Esophagus muscularis mucosa (tissue), 3 donors: ENCODE results near the gene LETM1.

Experiments
- CTCF ChIP-seq, 3 experiments: fragments of 200-600 bp in 2 of 3; fragments of 450-650 bp in 1 of 3; sonication (generic) in 2 of 3; IDR thresholded peaks; one replicate each; pipeline ENCODE4 v1.5.1; 2017 to 2019; ENCODE audit warnings: antibody characterized with exemption in 3 of 3, mild to moderate bottlenecking in 2 of 3, moderate library complexity in 1 of 3
- POLR2A ChIP-seq: fragments of 450-650 bp; IDR thresholded peaks from one replicate; pipeline ENCODE4 v1.6.1; 2017; ENCODE audit warnings: antibody characterized with exemption, moderate library complexity, mild to moderate bottlenecking, low read depth
- POLR2AphosphoS5 ChIP-seq, 2 donors: sonication (generic); formaldehyde crosslinking; IDR thresholded peaks; one replicate each; pipeline ENCODE4 v1.6.1; 2017; ENCODE audit warnings: antibody characterized with exemption in 2 of 2

- TF ChIP-seq POLR2A (no peak), CTCF (IDR thresholded peaks at IDR 0.05) (no peak), POLR2AphosphoS5 (IDR thresholded peaks at IDR 0.05) (no peak)
Measured at GRCh38 chr4:1866189-1866661, 10.3 kb upstream of the LETM1 start.
